HL-60 (cell line): ENCODE data around the gene TMEM53.

Experiments
- CTCF ChIP-seq: IDR thresholded peaks from one replicate; pipeline ENCODE4 v1.5.1; 2011; ENCODE audit warnings: low read length, control low read depth, inconsistent platforms; ENCODE audit not compliant: insufficient read depth
- POLR2AphosphoS5 ChIP-seq: IDR thresholded peaks from 2 replicates; pipeline ENCODE4 v1.6.1; 2012; ENCODE audit warnings: low read depth
- REST ChIP-seq: IDR thresholded peaks from 2 replicates; pipeline ENCODE4 v1.6.1; 2012; ENCODE audit warnings: low read depth; ENCODE audit not compliant: insufficient replicate concordance
- SPI1 ChIP-seq: IDR thresholded peaks from 2 replicates; pipeline ENCODE4 v1.6.1; 2012; ENCODE audit warnings: low read depth, mild to moderate bottlenecking, borderline replicate concordance

GRCh38 chr1:44676484-44677200 is 2.4 kb upstream of the TMEM53 start:
- TF ChIP-seq POLR2AphosphoS5 (peak; percentile 49; the same call in 1 of the 2 replicates), CTCF (no peak), REST (no peak), SPI1 (peak; percentile 95)
